ENCODE results near the gene FAM107B. TPM values are rescaled to one million over a fixed set of nuclear protein-coding genes. Genes with fewer than 3 reads are reported as not detected.

The FAM107B gene
- total and polyA plus RNA-seq, 2 donors (not counting 3 experiments of a cell fraction or from before 2014, with no cell fraction given), result 39.2 to 176 TPM

DNA sequence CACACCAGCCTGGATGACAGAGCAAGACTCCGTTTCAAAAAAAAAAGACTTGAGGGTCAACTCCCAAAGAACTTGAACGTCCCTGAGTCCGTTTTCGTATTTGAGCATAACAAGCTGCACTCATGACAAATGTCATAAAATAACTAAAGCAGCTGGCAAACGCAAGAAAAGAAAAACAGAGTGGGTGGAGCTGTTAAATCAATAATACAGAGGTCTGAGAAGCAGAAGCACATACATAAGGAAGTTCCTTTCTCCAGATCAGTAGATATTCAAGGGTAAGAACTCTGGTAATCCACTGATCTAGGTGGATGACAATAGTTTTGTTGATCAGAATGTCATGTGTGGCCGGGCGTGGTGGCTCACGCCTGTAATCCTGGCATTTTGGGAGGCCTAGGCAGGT, 150.1 kb downstream of the FAM107B start:
- Histone ChIP-seq H3K27me3 (ENCODE audit: control insufficient read depth in 2 of 2, insufficient read depth in 2 of 2, low read length in 2 of 2) (no peaks in the 10 kb centered on the region), H3K27ac (ENCODE audit: insufficient read depth, low read depth, low read length) (no peak overlapping the region), H3K4me2 (ENCODE audit: insufficient read depth, low read length) (no peak overlapping the region), H3K4me1 (ENCODE audit: control insufficient read depth, extremely low read depth, insufficient read depth, low read length) (peaks cover under 1% of the 10 kb centered on the region), H3K9me1 (replicated peaks; ENCODE audit: control insufficient read depth, extremely low read depth, insufficient read depth, low read length) (no peaks in the 10 kb centered on the region), H3K36me3 (ENCODE audit: control insufficient read depth in 2 of 2, extremely low read depth in 1 of 2, insufficient read depth in 2 of 2, low read length in 2 of 2) (no peaks in the 10 kb centered on the region), H2AFZ (ENCODE audit: low read depth, low read length) (no peak overlapping the region), H3K4me3 (replicated peaks in 1 of 3; ENCODE audit: insufficient read depth in 1 of 3, low read depth in 1 of 3, low read length in 3 of 3) (no peak overlapping the region), H3K9me3 (replicated peaks; ENCODE audit: control insufficient read depth, insufficient read depth, low read length) (no peaks in the 10 kb centered on the region), H4K20me1 (replicated peaks; ENCODE audit: control insufficient read depth, extremely low read depth, insufficient read depth, low read length) (no peaks in the 10 kb centered on the region), H3K9ac (replicated peaks; ENCODE audit: extremely low read depth, insufficient read depth, low read length) (no peak overlapping the region), H3K79me2 (ENCODE audit: control insufficient read depth, insufficient read depth, low read length) (no peaks in the 10 kb centered on the region)
- DNase-seq (ENCODE audit: low read depth, low spot score) (no peak), FAIRE-seq (no peak)
- TF ChIP-seq POLR2AphosphoS5 (IDR thresholded peaks at IDR 0.05; ENCODE audit: insufficient read depth, low read depth, low read length), result no peak
- no peak for TF ChIP-seq JUN (IDR thresholded peaks at IDR 0.05; ENCODE audit: borderline replicate concordance, insufficient read depth, insufficient read length, low read depth)
- no peak for TF ChIP-seq GATA2 (IDR thresholded peaks at IDR 0.05; ENCODE audit: insufficient read depth, insufficient read length, low read depth, low read length)
- TF ChIP-seq MYC (IDR thresholded peaks at IDR 0.05; ENCODE audit: low read depth, low read length), result no peak
- TF ChIP-seq CTCF (IDR thresholded peaks at IDR 0.05; ENCODE audit: extremely low read depth in 1 of 2, insufficient read depth in 1 of 2, low read depth in 1 of 2, low read length in 2 of 2), result no peak
- no peak for TF ChIP-seq EZH2 (IDR thresholded peaks at IDR 0.05; ENCODE audit: borderline replicate concordance, low read depth, low read length, severe bottlenecking)
- no peak for TF ChIP-seq POLR2A (IDR thresholded peaks at IDR 0.05; ENCODE audit: low read depth, low read length)
- TF ChIP-seq, protein P1, sequence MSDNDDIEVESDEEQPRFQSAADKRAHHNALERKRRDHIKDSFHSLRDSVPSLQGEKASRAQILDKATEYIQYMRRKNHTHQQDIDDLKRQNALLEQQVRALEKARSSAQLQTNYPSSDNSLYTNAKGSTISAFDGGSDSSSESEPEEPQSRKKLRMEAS (IDR thresholded peaks at IDR 0.05; ENCODE audit: insufficient read depth, insufficient read length), result no peak
- no peak for TF ChIP-seq FOS (IDR thresholded peaks at IDR 0.05; ENCODE audit: borderline replicate concordance, insufficient read depth, low read length)
- ChIA-PET CTCF (interaction anchor here (0.9 kb wide), 1 partner anchor 198 kb away, joined by 4 read pairs; no protein-coding TSS in a partner anchor), POLR2A (no interaction called here)
- dilution Hi-C loops (cut with MboI; ENCODE audit: extremely low pct_ligation_motif_present, low sequenced_read_pairs) (no loop called here), intact Hi-C loops (cut with micrococcal nuclease) (no loop called here)
- no TSS peak for BruUV-seq (replicated peaks)

Measured in endothelial cell of umbilical vein (primary cell).